A673 (cell line): ENCODE data around the gene GRAMD1B.

Experiments used
- EZH2 ChIP-seq: fragments of 200-600 bp; sonication (generic); IDR thresholded peaks from 2 replicates; pipeline ENCODE4 v1.6.1; 2017; ENCODE audit warnings: borderline replicate concordance, low read depth, mild to moderate bottlenecking, mixed read lengths, antibody characterized with exemption, low read length; ENCODE audit not compliant: poor library complexity, severe bottlenecking
- TF ChIP-seq, protein P1 (sequence below): fragments of 300-800, 200-600 bp; sonication (generic); conservative IDR thresholded peaks from 2 replicates; pipeline ENCODE4 v1.5.1; 2017; ENCODE audit warnings: low read depth, mild to moderate bottlenecking, antibody characterized with exemption, low read length, moderate library complexity, mixed read lengths

DNA sequence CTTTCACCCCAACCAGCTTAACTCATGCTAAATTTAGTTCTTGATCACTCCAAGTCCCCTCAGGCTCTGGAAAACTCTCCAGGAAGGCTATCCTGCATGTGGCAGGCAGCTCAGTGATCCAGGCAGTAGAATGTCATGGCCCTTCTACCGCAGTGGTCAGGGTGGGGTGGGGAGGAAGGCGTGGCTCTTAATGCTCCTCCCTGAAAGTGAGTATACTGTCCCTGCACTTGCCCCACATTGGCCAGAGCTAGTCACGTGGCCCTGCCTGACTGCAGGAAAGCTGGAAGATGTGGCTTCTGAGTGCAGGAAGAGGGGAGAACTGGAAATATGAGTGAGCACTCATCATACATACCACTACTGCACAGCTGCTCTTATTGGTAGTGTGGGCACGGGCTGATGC lies 102.1 kb downstream of the GRAMD1B start:
- TF ChIP-seq, protein P1, sequence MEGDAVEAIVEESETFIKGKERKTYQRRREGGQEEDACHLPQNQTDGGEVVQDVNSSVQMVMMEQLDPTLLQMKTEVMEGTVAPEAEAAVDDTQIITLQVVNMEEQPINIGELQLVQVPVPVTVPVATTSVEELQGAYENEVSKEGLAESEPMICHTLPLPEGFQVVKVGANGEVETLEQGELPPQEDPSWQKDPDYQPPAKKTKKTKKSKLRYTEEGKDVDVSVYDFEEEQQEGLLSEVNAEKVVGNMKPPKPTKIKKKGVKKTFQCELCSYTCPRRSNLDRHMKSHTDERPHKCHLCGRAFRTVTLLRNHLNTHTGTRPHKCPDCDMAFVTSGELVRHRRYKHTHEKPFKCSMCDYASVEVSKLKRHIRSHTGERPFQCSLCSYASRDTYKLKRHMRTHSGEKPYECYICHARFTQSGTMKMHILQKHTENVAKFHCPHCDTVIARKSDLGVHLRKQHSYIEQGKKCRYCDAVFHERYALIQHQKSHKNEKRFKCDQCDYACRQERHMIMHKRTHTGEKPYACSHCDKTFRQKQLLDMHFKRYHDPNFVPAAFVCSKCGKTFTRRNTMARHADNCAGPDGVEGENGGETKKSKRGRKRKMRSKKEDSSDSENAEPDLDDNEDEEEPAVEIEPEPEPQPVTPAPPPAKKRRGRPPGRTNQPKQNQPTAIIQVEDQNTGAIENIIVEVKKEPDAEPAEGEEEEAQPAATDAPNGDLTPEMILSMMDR: no peak
- no peak for TF ChIP-seq EZH2
